ENCODE data around the gene BIVM. TPM values are rescaled to one million over a fixed set of nuclear protein-coding genes. Genes with fewer than 3 reads are reported as not detected.

Gene BIVM
- total RNA-seq, 1 donor from 2014 or later, result 17.2 TPM

DNA sequence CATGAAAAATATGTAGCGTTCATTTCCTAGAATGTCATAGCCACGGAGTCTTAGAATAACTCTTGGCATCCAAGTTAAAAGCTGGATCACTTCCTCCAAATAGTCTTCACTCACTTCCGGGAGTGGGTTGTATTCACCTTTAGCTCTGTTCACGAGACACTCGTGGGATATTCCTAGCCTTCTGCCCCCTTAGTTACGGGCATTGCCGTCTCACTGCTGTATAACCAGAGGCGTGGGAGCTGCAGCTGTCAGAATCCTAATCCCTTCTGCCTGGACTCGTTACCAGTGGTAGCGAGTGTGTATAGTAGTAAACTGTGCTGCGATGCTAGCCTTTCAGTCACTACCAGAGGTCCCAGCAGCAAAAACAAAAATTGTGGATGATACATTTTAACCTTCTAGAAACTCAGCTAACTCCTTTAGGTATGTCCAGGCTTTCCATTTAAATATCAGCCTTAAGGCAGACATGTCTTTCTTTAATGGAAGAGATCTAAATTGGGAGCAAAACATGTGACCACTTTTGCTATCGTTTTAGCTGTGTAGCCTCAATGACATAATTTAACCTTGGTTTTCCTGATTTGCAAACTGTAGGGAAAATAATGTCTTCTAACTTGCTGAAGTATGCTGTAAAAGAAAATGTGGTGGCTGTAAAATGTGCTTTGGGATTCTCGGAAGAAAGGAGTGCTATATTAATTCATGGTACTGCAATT is 81.0 kb downstream of the BIVM start:
- DNase-seq (ENCODE audit: low spot score), result no peak

GRCh38 chr13:102881819-102882686 is 83.1 kb downstream of the BIVM start:
- DNase-seq (ENCODE audit: low spot score), result no peak

Other genes with a start within 250 kb of the BIVM start
- gene TPP2, start 202.1 kb upstream of the BIVM start, total RNA-seq, result 46.5 TPM
- not detected for gene METTL21C, start 104.1 kb upstream of the BIVM start, total RNA-seq
- 4.2 TPM for gene TEX30, start 25.3 kb upstream of the BIVM start, total RNA-seq
- 2.2 TPM for gene POGLUT2, start 143 bp upstream of the BIVM start, total RNA-seq
- gene ERCC5, start 46.9 kb downstream of the BIVM start, total RNA-seq, result 69.5 TPM

Measured in ureter (tissue), 1 donor.